Stomach (tissue), 9 donors: ENCODE measurements around the gene HAGHL. TPM values are rescaled to one million over a fixed set of nuclear protein-coding genes. Genes with fewer than 3 reads are reported as not detected.
A peak's percentile ranks its signal among the peaks of the same experiment; 100 is the strongest.

Experiments used
- DNase-seq, 2 donors: peaks; one replicate each; pipeline versions ENCODE4 v3.0.0 to v3.0.0-alpha.2; 2013 to 2019
- H3K27ac ChIP-seq, 5 donors: fragments of 200-600 bp in 4 of 5; sonication (generic) in 4 of 5; one replicate each; pipeline ENCODE4 v1.5.1; 2013 to 2019; ENCODE audit warnings: mild to moderate bottlenecking in 1 of 5, moderate library complexity in 1 of 5
- H3K27me3 ChIP-seq, 3 donors: fragments of 200-600 bp; sonication (generic); one replicate each; pipeline ENCODE4 v1.5.1; 2017 to 2019; ENCODE audit warnings: mixed run types in 1 of 3
- H3K36me3 ChIP-seq, 4 donors: fragments of 200-600 bp; sonication (generic); 1 replicate in 3 of 4; 2 replicates in 1 of 4; pipeline ENCODE4 v1.5.1; 2016 to 2019
- H3K4me1 ChIP-seq, 4 donors: fragments of 200-600 bp; sonication (generic); one replicate each; pipeline ENCODE4 v1.5.1; 2016 to 2019
- H3K4me3 ChIP-seq, 4 donors: fragments of 200-600 bp; sonication (generic) in 3 of 4; one replicate each; pipeline ENCODE4 v1.5.1; 2016 to 2019; ENCODE audit warnings: mild to moderate bottlenecking in 1 of 4
- H3K9me3 ChIP-seq, 4 donors: fragments of 200-600 bp; sonication (generic); one replicate each; pipeline ENCODE4 v1.5.1; 2016 to 2019
- EP300 ChIP-seq: sonication (generic); formaldehyde crosslinking; IDR thresholded peaks from one replicate; pipeline ENCODE4 v1.6.1; 2017; ENCODE audit warnings: antibody characterized with exemption
- POLR2A ChIP-seq, 4 donors: fragments of 450-650 bp; IDR thresholded peaks; one replicate each; pipeline ENCODE4 v1.6.1; 2016; ENCODE audit warnings: antibody characterized with exemption in 4 of 4, control low read depth in 2 of 4, mild to moderate bottlenecking in 1 of 4, moderate library complexity in 1 of 4
- POLR2AphosphoS5 ChIP-seq, 3 donors: sonication (generic); formaldehyde crosslinking; IDR thresholded peaks; one replicate each; pipeline ENCODE4 v1.6.1; 2016; ENCODE audit warnings: antibody characterized with exemption in 3 of 3
- WGBS, 5 donors: extraction: QIAGEN DNeasy Blood & Tissue Kit in 3 of 5; methylation state at CpG; one replicate each; pipeline versions ENCODE4 v1.1.5 to v1.1.7; 2013 to 2018; 5-methylcytosine and 5-hydroxymethylcytosine counted together
- intact Hi-C: fragments of 100-400 bp; cut with DNase I; formaldehyde crosslinking; loops from one replicate; pipeline ENCODE4 v1.15.1; 2023; ENCODE audit warnings: low total_unique reads
- polyA plus RNA-seq, 3 donors: library from polyadenylated mRNA; stranded (reverse); fragments of 200-250 nt; gene quantifications; one replicate each; pipeline ENCODE4 v1.2.3, GENCODE V29; 2013
- total RNA-seq, 5 donors: library from RNA; depleted of rRNA; stranded (reverse); fragments of >200 nt; gene quantifications; one replicate each; pipeline versions ENCODE4 v1.1.0 to v1.2.3, GENCODE V29; 2014 to 2016
- TF ChIP-seq, protein P1 (sequence below), 7 experiments: fragments of 450-650 bp in 4 of 7; fragments of 200-600 bp in 3 of 7; sonication (generic) in 3 of 7; IDR thresholded peaks; one replicate each; pipeline ENCODE4 v1.5.1; 2016 to 2019; ENCODE audit warnings: antibody characterized with exemption in 7 of 7, control low read depth in 2 of 7, mild to moderate bottlenecking in 1 of 7
- donor health status: healthy with polysubstance abuse.
- donor health status: Bipolar disorder and iron deficiency.
- donor health status: healthy.

Gene HAGHL
- total and polyA plus RNA-seq, 8 donors = 3.1 to 19.9 (median 3.9) TPM; not detected in 2

DNA sequence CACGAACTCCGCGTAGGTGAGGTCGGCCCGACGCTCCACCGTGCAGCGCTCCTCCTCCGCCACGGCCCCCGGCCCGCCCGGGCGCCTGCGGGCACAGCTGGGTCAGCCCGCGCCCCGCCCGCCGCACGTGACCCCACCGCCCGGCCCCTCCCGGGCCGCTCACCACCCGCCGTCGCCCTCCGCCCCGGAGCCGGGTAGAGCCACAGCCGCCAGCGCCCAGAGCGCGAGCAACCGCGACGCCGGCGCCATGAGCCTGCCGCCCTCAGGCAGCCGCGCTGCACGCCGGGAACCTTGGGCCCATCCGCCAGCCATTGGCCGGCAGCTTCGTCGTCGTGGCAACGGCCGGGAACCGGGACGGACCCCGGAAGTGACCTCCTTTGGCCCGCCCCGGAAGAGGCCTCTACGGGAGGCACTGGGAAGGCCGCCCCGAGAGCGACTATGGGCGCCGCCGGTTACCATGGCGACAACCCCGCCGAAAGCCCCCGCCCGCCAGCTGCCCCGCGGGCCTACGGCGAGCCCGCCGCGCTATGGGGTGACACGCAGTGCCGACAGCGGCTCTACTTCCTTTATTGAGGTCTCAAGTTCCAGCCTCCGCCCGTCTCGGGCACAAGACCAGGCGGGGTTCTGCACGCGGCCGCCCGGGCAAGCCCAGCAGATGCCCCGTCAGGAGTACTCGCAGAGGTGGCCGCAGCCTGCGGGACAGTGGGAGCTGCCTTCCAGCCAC, 42.7 kb upstream of the HAGHL start, which contains the start of gene JMJD8:
JMJD8 (minus strand) TSS at position 264 of the 724 bp plus-strand sequence; CDS start at position 249, 15 bp downstream.
- intact Hi-C loops = no loop called here
- peak within 1 kb of the TSS; percentile 77 to 90 (median 87) for H3K27ac ChIP-seq
- peaks cover 32 to 52% (median 41%) of the 10 kb centered on the region in 4 donors for H3K36me3 ChIP-seq
- H3K9me3 ChIP-seq = no peaks in the 10 kb centered on the region
- peak within 1 kb of the TSS; percentile 62 to 88 (median 78) for H3K4me3 ChIP-seq
- 1 to 3% (median 2%) methylated on average over 37 to 91 of the region's 91 CpGs; no CpG with 5 or more reads in 1 of the 5 donors for WGBS, 5 donors
- TF ChIP-seq EP300 (no peak), POLR2AphosphoS5 (IDR thresholded peaks at IDR 0.05) (peak; percentile 71 to 97 (median 73)), POLR2A (IDR thresholded peaks at IDR 0.05) (no peak)
- TF ChIP-seq, protein P1, sequence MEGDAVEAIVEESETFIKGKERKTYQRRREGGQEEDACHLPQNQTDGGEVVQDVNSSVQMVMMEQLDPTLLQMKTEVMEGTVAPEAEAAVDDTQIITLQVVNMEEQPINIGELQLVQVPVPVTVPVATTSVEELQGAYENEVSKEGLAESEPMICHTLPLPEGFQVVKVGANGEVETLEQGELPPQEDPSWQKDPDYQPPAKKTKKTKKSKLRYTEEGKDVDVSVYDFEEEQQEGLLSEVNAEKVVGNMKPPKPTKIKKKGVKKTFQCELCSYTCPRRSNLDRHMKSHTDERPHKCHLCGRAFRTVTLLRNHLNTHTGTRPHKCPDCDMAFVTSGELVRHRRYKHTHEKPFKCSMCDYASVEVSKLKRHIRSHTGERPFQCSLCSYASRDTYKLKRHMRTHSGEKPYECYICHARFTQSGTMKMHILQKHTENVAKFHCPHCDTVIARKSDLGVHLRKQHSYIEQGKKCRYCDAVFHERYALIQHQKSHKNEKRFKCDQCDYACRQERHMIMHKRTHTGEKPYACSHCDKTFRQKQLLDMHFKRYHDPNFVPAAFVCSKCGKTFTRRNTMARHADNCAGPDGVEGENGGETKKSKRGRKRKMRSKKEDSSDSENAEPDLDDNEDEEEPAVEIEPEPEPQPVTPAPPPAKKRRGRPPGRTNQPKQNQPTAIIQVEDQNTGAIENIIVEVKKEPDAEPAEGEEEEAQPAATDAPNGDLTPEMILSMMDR (IDR thresholded peaks at IDR 0.05) = no peak
- H3K27me3 ChIP-seq = no peaks in the 10 kb centered on the region
- peak; percentile 98 to 99 for DNase-seq
- peaks cover 50 to 83% (median 73%) of the 10 kb centered on the region in 4 donors for H3K4me1 ChIP-seq

GRCh38 chr16:684961-685696, 41.8 kb upstream of the HAGHL start:
- intact Hi-C loops = no loop called here
- H3K27me3 ChIP-seq = no peaks in the 10 kb centered on the region

DNA sequence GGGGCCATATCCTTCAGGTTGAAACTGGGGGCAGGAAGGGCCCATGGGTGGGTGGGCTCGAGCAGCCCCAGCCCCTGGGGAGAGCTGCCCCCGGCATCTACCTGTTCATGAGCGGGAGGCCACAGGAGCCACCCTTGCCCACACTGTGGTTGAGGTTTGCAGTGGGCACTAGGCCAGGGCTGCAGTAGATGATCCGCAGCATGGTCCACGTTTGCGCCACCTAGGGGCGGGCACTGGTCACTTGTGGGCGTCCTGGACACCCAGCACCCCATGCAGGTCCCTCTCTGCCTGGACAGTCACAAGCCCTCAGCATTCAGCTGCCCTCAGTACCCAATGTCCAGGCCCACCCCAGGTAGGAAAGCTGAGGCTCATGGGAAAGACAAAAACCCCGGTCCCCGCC, 40.9 kb upstream of the HAGHL start:
- DNase-seq = peak; percentile 59 to 76
- WGBS, 5 donors = 54 to 90% (median 58%) methylated on average over 2 to 10 of the region's 10 CpGs
- peak in 1 of 3 donors; percentile 18 for TF ChIP-seq POLR2AphosphoS5 (IDR thresholded peaks at IDR 0.05)
- TF ChIP-seq, protein P1 (IDR thresholded peaks at IDR 0.05) = peak in 4 of 7 experiments; percentile 19 to 47 (median 32)
- TF ChIP-seq EP300 = no peak
- Histone ChIP-seq H3K27ac (no peak overlapping the region), H3K9me3 (no peaks in the 10 kb centered on the region), H3K4me3 (no peak overlapping the region), H3K4me1 (peaks cover 60 to 87% (median 80%) of the 10 kb centered on the region in 4 donors), H3K36me3 (peaks cover 32 to 52% (median 41%) of the 10 kb centered on the region in 4 donors), H3K27me3 (no peaks in the 10 kb centered on the region)
- intact Hi-C loops = no loop called here

More at GRCh38 chr16:684961-685696, 41.8 kb upstream of the HAGHL start:
- H3K4me3 ChIP-seq = peak overlapping the region; percentile 62 to 88 (median 78)
- H3K9me3 ChIP-seq = no peaks in the 10 kb centered on the region
- WGBS, 5 donors = 92 to 96% (median 93%) methylated on average over 38 to 61 of the region's 61 CpGs
- H3K36me3 ChIP-seq = peaks cover 32 to 52% (median 41%) of the 10 kb centered on the region in 4 donors
- DNase-seq = no peak
- peak overlapping the region in 4 of 5 donors; percentile 77 to 90 (median 82) for H3K27ac ChIP-seq
- TF ChIP-seq, protein P1 (IDR thresholded peaks at IDR 0.05) = no peak
- TF ChIP-seq EP300 (no peak), POLR2AphosphoS5 (IDR thresholded peaks at IDR 0.05) (no peak), POLR2A (IDR thresholded peaks at IDR 0.05) (no peak)
- peaks cover 56 to 85% (median 77%) of the 10 kb centered on the region in 4 donors for H3K4me1 ChIP-seq
